H9 (cell line): ENCODE data around the gene KRT35. TPM values are rescaled to one million over a fixed set of nuclear protein-coding genes. Genes with fewer than 3 reads are reported as not detected.

Experiments used
- DNase-seq: peaks from one replicate; pipeline ENCODE4 v3.0.0-alpha.2; 2017
- H2AFZ ChIP-seq: one replicate; pipeline ENCODE4 v1.6.1; 2013; ENCODE audit warnings: mild to moderate bottlenecking, low read length, control low read depth, moderate library complexity
- H2AK5ac ChIP-seq: 2 replicates; pipeline ENCODE4 v1.6.1; 2013; ENCODE audit warnings: low read length, control low read depth, mixed read lengths; ENCODE audit not compliant: insufficient read length
- H2BK120ac ChIP-seq: one replicate; pipeline ENCODE4 v1.6.1; 2013; ENCODE audit warnings: low read depth, mild to moderate bottlenecking, low read length, control low read depth, inconsistent platforms; ENCODE audit not compliant: poor library complexity, severe bottlenecking
- H2BK12ac ChIP-seq: 2 replicates; pipeline ENCODE4 v1.6.1; 2013; ENCODE audit warnings: low read length, control low read depth, mixed read lengths, low read depth; ENCODE audit not compliant: insufficient read length
- H2BK15ac ChIP-seq: 2 replicates; pipeline ENCODE4 v1.6.1; 2013; ENCODE audit warnings: low read depth, low read length, control low read depth
- H2BK20ac ChIP-seq: one replicate; pipeline ENCODE4 v1.6.1; 2013; ENCODE audit warnings: low read depth, mild to moderate bottlenecking, low read length, control low read depth, inconsistent platforms; ENCODE audit not compliant: poor library complexity, severe bottlenecking
- H2BK5ac ChIP-seq: 2 replicates; pipeline ENCODE4 v1.6.1; 2013; ENCODE audit warnings: low read length, control low read depth, mixed read lengths; ENCODE audit not compliant: insufficient read length
- H3K14ac ChIP-seq: 2 replicates; pipeline ENCODE4 v1.6.1; 2013; ENCODE audit warnings: low read length, control low read depth; ENCODE audit not compliant: insufficient read depth
- H3K18ac ChIP-seq: 2 replicates; pipeline ENCODE4 v1.6.1; 2013; ENCODE audit warnings: low read depth, mild to moderate bottlenecking, mixed read lengths, low read length, control low read depth; ENCODE audit not compliant: insufficient read length
- H3K23ac ChIP-seq: 2 replicates; pipeline ENCODE4 v1.6.1; 2013; ENCODE audit warnings: low read length, control low read depth, mixed read lengths, low read depth; ENCODE audit not compliant: insufficient read length
- H3K23me2 ChIP-seq: 2 replicates; pipeline ENCODE4 v1.6.1; 2013; ENCODE audit warnings: low read depth, mild to moderate bottlenecking, mixed read lengths, low read length, control low read depth; ENCODE audit not compliant: insufficient read length, poor library complexity, severe bottlenecking
- H3K27ac ChIP-seq: 2 replicates; pipeline ENCODE4 v1.5.1; 2013; ENCODE audit warnings: low read length, control low read depth, mixed read lengths, low read depth; ENCODE audit not compliant: insufficient read length
- H3K27me3 ChIP-seq: 2 replicates; pipeline ENCODE4 v1.6.1; 2013; ENCODE audit warnings: low read length, control low read depth, inconsistent platforms; ENCODE audit not compliant: insufficient read depth
- H3K4ac ChIP-seq: 2 replicates; pipeline ENCODE4 v1.6.1; 2013; ENCODE audit warnings: low read depth, mild to moderate bottlenecking, control low read depth, inconsistent platforms, low read length, moderate library complexity
- H3K4me1 ChIP-seq: 2 replicates; pipeline ENCODE4 v1.6.1; 2013; ENCODE audit warnings: low read length, control low read depth, inconsistent platforms; ENCODE audit not compliant: insufficient read depth
- H3K4me2 ChIP-seq: 2 replicates; pipeline ENCODE4 v1.6.1; 2013; ENCODE audit warnings: low read length, control low read depth, mixed read lengths; ENCODE audit not compliant: insufficient read length, insufficient read depth
- H3K56ac ChIP-seq: 2 replicates; pipeline ENCODE4 v1.6.1; 2013; ENCODE audit warnings: low read depth, mild to moderate bottlenecking, mixed read lengths, low read length, control low read depth; ENCODE audit not compliant: insufficient read length
- H3K79me1 ChIP-seq: 2 replicates; pipeline ENCODE4 v1.6.1; 2013; ENCODE audit warnings: low read depth, mild to moderate bottlenecking, moderate library complexity, low read length, control low read depth, inconsistent platforms; ENCODE audit not compliant: insufficient read depth, poor library complexity, severe bottlenecking
- H3K79me2 ChIP-seq: 2 replicates; pipeline ENCODE4 v1.6.1; 2013; ENCODE audit warnings: low read length, control low read depth, inconsistent platforms; ENCODE audit not compliant: insufficient read depth
- H3K9ac ChIP-seq: 2 replicates; pipeline ENCODE4 v1.6.1; 2013; ENCODE audit warnings: low read length, control low read depth, mixed read lengths; ENCODE audit not compliant: insufficient read length; ENCODE audit errors: extremely low read depth
- H3K9me3 ChIP-seq: one replicate; pipeline ENCODE4 v1.6.1; 2013; ENCODE audit warnings: low read depth, low read length, inconsistent platforms; ENCODE audit not compliant: control insufficient read depth
- H3T11ph ChIP-seq: one replicate; pipeline ENCODE4 v1.6.1; 2013; ENCODE audit warnings: mild to moderate bottlenecking, low read length, control low read depth, inconsistent platforms
- H4K20me1 ChIP-seq: one replicate; pipeline ENCODE4 v1.6.1; 2013; ENCODE audit not compliant: control insufficient read depth, insufficient read length, insufficient read depth
- H4K5ac ChIP-seq: 2 replicates; pipeline ENCODE4 v1.6.1; 2013; ENCODE audit warnings: low read depth, mild to moderate bottlenecking, mixed read lengths, low read length, control low read depth; ENCODE audit not compliant: insufficient read length
- H4K8ac ChIP-seq: replicated peaks from 2 replicates; pipeline ENCODE4 v1.6.1; 2013; ENCODE audit warnings: low read length, control low read depth, mixed read lengths, low read depth; ENCODE audit not compliant: insufficient read length
- H4K91ac ChIP-seq: 2 replicates; pipeline ENCODE4 v1.6.1; 2013; ENCODE audit warnings: low read depth, mild to moderate bottlenecking, moderate library complexity, mixed read lengths, low read length, control low read depth; ENCODE audit not compliant: insufficient read length
- H3K27ac Mint-ChIP-seq, 3 experiments: 2 replicates in 2 of 3; 3 replicates in 1 of 3; pipeline ENCODE4 v1.8.0; 2020 to 2021; ENCODE audit warnings: mixed read lengths in 3 of 3, mild to moderate bottlenecking in 1 of 3, moderate library complexity in 1 of 3
- H3K27me3 Mint-ChIP-seq: 2 replicates; pipeline ENCODE4 v1.8.0; 2021; ENCODE audit warnings: low read depth, mild to moderate bottlenecking, moderate library complexity, mixed read lengths
- H3K36me3 Mint-ChIP-seq, 3 experiments: 2 replicates in 2 of 3; 3 replicates in 1 of 3; pipeline ENCODE4 v1.8.0; 2020 to 2021; ENCODE audit warnings: low read depth in 3 of 3, mixed read lengths in 3 of 3; ENCODE audit not compliant: insufficient read depth in 1 of 3
- H3K4me1 Mint-ChIP-seq, 2 experiments: 2 replicates each; pipeline ENCODE4 v1.8.0; 2020; ENCODE audit warnings: mixed read lengths in 2 of 2
- H3K4me3 Mint-ChIP-seq, 2 experiments: 2 replicates in 1 of 2; 3 replicates in 1 of 2; pipeline ENCODE4 v1.8.0; 2020 to 2021; ENCODE audit warnings: mild to moderate bottlenecking in 2 of 2, mixed read lengths in 2 of 2, moderate library complexity in 1 of 2
- H3K9me3 Mint-ChIP-seq, 2 experiments: 2 replicates in 1 of 2; 3 replicates in 1 of 2; pipeline ENCODE4 v1.8.0; 2020; ENCODE audit warnings: mild to moderate bottlenecking in 2 of 2, mixed read lengths in 2 of 2, moderate library complexity in 1 of 2
- WGBS: extraction: QIAGEN DNeasy Blood & Tissue Kit; methylation state at CpG from one replicate; pipeline ENCODE4 v1.1.7; 2013; ENCODE audit warnings: missing lambda C conversion rate, low lambda C conversion rate, mixed read lengths; ENCODE audit not compliant: insufficient read length; ENCODE audit errors: extremely low coverage; 5-methylcytosine and 5-hydroxymethylcytosine counted together
- total RNA-seq: library from RNA; stranded (reverse); gene quantifications from 2 replicates; pipeline ENCODE4 v1.2.1, GENCODE V29; 2021
- TF ChIP-seq, protein P1 (sequence below): fragments of 200-600 bp; sonication (generic); conservative IDR thresholded peaks from 3 replicates; pipeline ENCODE4 v1.8.0; 2021; ENCODE audit warnings: antibody characterized with exemption, mild to moderate bottlenecking

Gene KRT35
- total RNA-seq, 1 experiment from 2014 or later, result not detected

- TF ChIP-seq, protein P1, sequence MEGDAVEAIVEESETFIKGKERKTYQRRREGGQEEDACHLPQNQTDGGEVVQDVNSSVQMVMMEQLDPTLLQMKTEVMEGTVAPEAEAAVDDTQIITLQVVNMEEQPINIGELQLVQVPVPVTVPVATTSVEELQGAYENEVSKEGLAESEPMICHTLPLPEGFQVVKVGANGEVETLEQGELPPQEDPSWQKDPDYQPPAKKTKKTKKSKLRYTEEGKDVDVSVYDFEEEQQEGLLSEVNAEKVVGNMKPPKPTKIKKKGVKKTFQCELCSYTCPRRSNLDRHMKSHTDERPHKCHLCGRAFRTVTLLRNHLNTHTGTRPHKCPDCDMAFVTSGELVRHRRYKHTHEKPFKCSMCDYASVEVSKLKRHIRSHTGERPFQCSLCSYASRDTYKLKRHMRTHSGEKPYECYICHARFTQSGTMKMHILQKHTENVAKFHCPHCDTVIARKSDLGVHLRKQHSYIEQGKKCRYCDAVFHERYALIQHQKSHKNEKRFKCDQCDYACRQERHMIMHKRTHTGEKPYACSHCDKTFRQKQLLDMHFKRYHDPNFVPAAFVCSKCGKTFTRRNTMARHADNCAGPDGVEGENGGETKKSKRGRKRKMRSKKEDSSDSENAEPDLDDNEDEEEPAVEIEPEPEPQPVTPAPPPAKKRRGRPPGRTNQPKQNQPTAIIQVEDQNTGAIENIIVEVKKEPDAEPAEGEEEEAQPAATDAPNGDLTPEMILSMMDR, result no peak
Measured at GRCh38 chr17:41490000-41490990, 9.3 kb upstream of the KRT35 start.

More at GRCh38 chr17:41490000-41490990, 9.3 kb upstream of the KRT35 start:
- Mint-ChIP-seq H3K27me3 (peaks cover 32% of the 10 kb centered on the region), H3K27ac (no peak overlapping the region), H3K4me1 (peaks cover 1 to 2% of the 10 kb centered on the region in 2 experiments; a peak in 2 of 4 replicates), H3K36me3 (no peaks in the 10 kb centered on the region), H3K9me3 (no peaks in the 10 kb centered on the region), H3K4me3 (no peak overlapping the region)
- H3K4me1 ChIP-seq, result no peaks in the 10 kb centered on the region
- H3K4me2 ChIP-seq, result no peak overlapping the region
- H3K27me3 ChIP-seq, result no peaks in the 10 kb centered on the region
- no peak overlapping the region for H2AFZ ChIP-seq
- no peak overlapping the region for H3K23ac ChIP-seq
- H2AK5ac ChIP-seq, result no peak overlapping the region
- H3K9ac ChIP-seq, result no peak overlapping the region
- no peak overlapping the region for H3T11ph ChIP-seq
- H3K79me1 ChIP-seq, result no peaks in the 10 kb centered on the region
- no peak overlapping the region for H3K4ac ChIP-seq
- H3K56ac ChIP-seq, result no peak overlapping the region
- no peak overlapping the region for H3K18ac ChIP-seq
- no peak overlapping the region for H2BK15ac ChIP-seq
- H3K79me2 ChIP-seq, result no peaks in the 10 kb centered on the region
- H3K14ac ChIP-seq, result no peak overlapping the region
- H4K91ac ChIP-seq, result no peak overlapping the region
- no peaks in the 10 kb centered on the region for H3K9me3 ChIP-seq
- H3K23me2 ChIP-seq, result peaks cover 3% of the 10 kb centered on the region
- H2BK120ac ChIP-seq, result no peak overlapping the region
- no peak overlapping the region for H2BK20ac ChIP-seq
- no peak overlapping the region for H2BK12ac ChIP-seq
- H3K27ac ChIP-seq, result no peak overlapping the region
- H4K8ac ChIP-seq, result no peak overlapping the region
- H4K5ac ChIP-seq, result no peak overlapping the region
- H2BK5ac ChIP-seq, result no peak overlapping the region
- H4K20me1 ChIP-seq, result no peaks in the 10 kb centered on the region
- no peak for DNase-seq
- WGBS, result no CpG with 5 or more reads among the region's 10 CpGs
